HuH-7 (cell line): Measurements from ENCODE around the gene TWIST1.

Experiments used
- DNase-seq: peaks from one replicate; pipeline ENCODE4 v3.0.0; 2011; ENCODE audit warnings: low spot score

The TWIST1 gene

GRCh38 chr7:19117091-19117869, at the start of gene TWIST1:
Gene TWIST1, minus strand, starts transcription at chr7:19117636. Its CDS starts 315 bp downstream, at chr7:19117321.
- DNase-seq: peak; percentile 23

GRCh38 chr7:19161671-19162070, 44.2 kb upstream of the TWIST1 start:
- no peak for DNase-seq

GRCh38 chr7:19146699-19147098, 29.3 kb upstream of the TWIST1 start:
- DNase-seq: peak; percentile 26

- DNase-seq: no peak
Observed at GRCh38 chr7:19145434-19146115, 28.1 kb upstream of the TWIST1 start.

GRCh38 chr7:19144661-19145433, 27.4 kb upstream of the TWIST1 start, which contains the start of gene FERD3L:
Gene FERD3L, minus strand, starts transcription at chr7:19145421. Its CDS starts 59 bp downstream, at chr7:19145362.
- no peak for DNase-seq

GRCh38 chr7:19143881-19144574, 26.6 kb upstream of the TWIST1 start:
- DNase-seq: no peak

GRCh38 chr7:19139706-19140327, 22.4 kb upstream of the TWIST1 start:
- no peak for DNase-seq

- no peak for DNase-seq
Observed at GRCh38 chr7:19133886-19134285, 16.4 kb upstream of the TWIST1 start.

- no peak for DNase-seq
Observed at GRCh38 chr7:19133390-19133789, 16.0 kb upstream of the TWIST1 start.

- no peak for DNase-seq
Observed at GRCh38 chr7:19128856-19129255, 11.4 kb upstream of the TWIST1 start.

- peak; percentile 35 for DNase-seq
Observed at GRCh38 chr7:19121977-19122588, 4.6 kb upstream of the TWIST1 start.

GRCh38 chr7:19119870-19120486, 2.5 kb upstream of the TWIST1 start:
- DNase-seq: no peak

- no peak for DNase-seq
Observed at GRCh38 chr7:19119372-19119771, 1.9 kb upstream of the TWIST1 start.

GRCh38 chr7:19118636-19119371, 1.4 kb upstream of the TWIST1 start:
- DNase-seq: no peak

- DNase-seq: no peak
Observed at GRCh38 chr7:19117870-19118608, 603 bp upstream of the TWIST1 start.

GRCh38 chr7:19116121-19117090, 1.0 kb downstream of the TWIST1 start:
- no peak for DNase-seq

GRCh38 chr7:19114551-19114855, 2.9 kb downstream of the TWIST1 start:
- no peak for DNase-seq

- no peak for DNase-seq
Observed at GRCh38 chr7:19113855-19114550, 3.4 kb downstream of the TWIST1 start.
